Nephron progenitor cell (in vitro differentiated cells): ENCODE results near the gene PEX5.

Source experiments
- DNase-seq: peaks from one replicate; pipeline ENCODE4 v3.0.0; 2021
- H3K27ac Mint-ChIP-seq: 2 replicates; pipeline ENCODE4 v1.8.0; 2021; ENCODE audit warnings: mild to moderate bottlenecking, moderate library complexity, mixed read lengths
- H3K27me3 Mint-ChIP-seq: 2 replicates; pipeline ENCODE4 v1.8.0; 2021; ENCODE audit warnings: mild to moderate bottlenecking, low read depth, mixed read lengths; ENCODE audit not compliant: poor library complexity
- H3K36me3 Mint-ChIP-seq: 2 replicates; pipeline ENCODE4 v1.8.0; 2021; ENCODE audit warnings: low read depth, mixed read lengths
- H3K4me1 Mint-ChIP-seq: 2 replicates; pipeline ENCODE4 v1.8.0; 2021; ENCODE audit warnings: mixed read lengths
- H3K4me3 Mint-ChIP-seq: 2 replicates; pipeline ENCODE4 v1.8.0; 2021; ENCODE audit warnings: mild to moderate bottlenecking, moderate library complexity, mixed read lengths
- H3K9me3 Mint-ChIP-seq: 2 replicates; pipeline ENCODE4 v1.8.0; 2021; ENCODE audit warnings: mild to moderate bottlenecking, moderate library complexity, mixed read lengths
- CTCF ChIP-seq: fragments of 200-600 bp; sonication (generic); IDR thresholded peaks from 2 replicates; pipeline ENCODE4 v1.5.0; 2021; ENCODE audit warnings: antibody characterized with exemption

PEX5 gene

DNA sequence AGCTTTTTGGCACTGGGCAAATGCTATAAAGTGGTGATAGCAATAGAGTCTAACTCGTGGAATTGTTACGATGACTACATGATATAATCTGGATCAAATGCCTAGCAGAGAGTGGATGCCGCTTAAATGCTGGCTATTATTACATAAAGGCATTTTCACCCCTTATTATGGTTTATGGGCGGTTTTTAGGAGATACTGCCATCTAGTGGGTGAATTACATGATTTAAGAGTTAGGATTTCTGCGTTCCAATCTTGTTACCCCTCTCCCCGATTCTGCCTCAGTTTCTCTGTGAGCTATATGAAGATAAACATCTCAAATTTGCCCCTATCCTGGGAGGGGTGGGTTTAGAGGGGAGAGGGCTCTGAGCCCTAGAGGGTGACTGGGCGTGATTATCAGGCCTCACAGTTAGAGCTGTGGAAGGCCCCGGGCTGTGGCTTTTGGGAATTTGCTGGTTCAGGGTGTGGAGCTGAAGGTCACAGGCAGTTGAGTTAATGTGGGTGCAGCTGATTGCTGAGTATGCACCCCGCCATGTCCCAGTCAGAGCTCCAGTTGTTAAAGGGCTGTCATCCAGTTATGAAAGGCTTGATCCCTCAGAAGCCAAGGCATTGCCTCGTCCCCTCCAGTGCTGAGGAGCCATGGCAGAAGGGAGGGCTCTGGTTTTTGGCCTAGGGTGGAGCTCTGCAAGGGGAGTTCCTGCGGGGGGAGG, 44.9 kb upstream of the PEX5 start:
- Mint-ChIP-seq H3K27me3 (no peaks in the 10 kb centered on the region), H3K36me3 (peaks cover 65% of the 10 kb centered on the region), H3K4me3 (no peak overlapping the region), H3K9me3 (no peaks in the 10 kb centered on the region), H3K4me1 (no peaks in the 10 kb centered on the region), H3K27ac (no peak overlapping the region)
- peak; percentile 48 for TF ChIP-seq CTCF
- no peak for DNase-seq

GRCh38 chr12:7145671-7146070, 43.8 kb upstream of the PEX5 start:
- Mint-ChIP-seq H3K36me3 (peaks cover 69% of the 10 kb centered on the region), H3K9me3 (no peaks in the 10 kb centered on the region), H3K27ac (no peak overlapping the region), H3K27me3 (no peaks in the 10 kb centered on the region), H3K4me1 (no peaks in the 10 kb centered on the region), H3K4me3 (no peak overlapping the region)
- DNase-seq, result no peak
- TF ChIP-seq CTCF, result no peak

- H3K4me3 Mint-ChIP-seq, result no peak overlapping the region
- no peaks in the 10 kb centered on the region for H3K9me3 Mint-ChIP-seq
- no peaks in the 10 kb centered on the region for H3K4me1 Mint-ChIP-seq
- H3K27me3 Mint-ChIP-seq, result no peaks in the 10 kb centered on the region
- no peak overlapping the region for H3K27ac Mint-ChIP-seq
- DNase-seq, result no peak
- no peak for TF ChIP-seq CTCF
- peaks cover 68% of the 10 kb centered on the region for H3K36me3 Mint-ChIP-seq
Observed at GRCh38 chr12:7146228-7146627, 43.3 kb upstream of the PEX5 start.

GRCh38 chr12:7146906-7147305, 42.6 kb upstream of the PEX5 start:
- DNase-seq, result no peak
- no peak for TF ChIP-seq CTCF

DNA sequence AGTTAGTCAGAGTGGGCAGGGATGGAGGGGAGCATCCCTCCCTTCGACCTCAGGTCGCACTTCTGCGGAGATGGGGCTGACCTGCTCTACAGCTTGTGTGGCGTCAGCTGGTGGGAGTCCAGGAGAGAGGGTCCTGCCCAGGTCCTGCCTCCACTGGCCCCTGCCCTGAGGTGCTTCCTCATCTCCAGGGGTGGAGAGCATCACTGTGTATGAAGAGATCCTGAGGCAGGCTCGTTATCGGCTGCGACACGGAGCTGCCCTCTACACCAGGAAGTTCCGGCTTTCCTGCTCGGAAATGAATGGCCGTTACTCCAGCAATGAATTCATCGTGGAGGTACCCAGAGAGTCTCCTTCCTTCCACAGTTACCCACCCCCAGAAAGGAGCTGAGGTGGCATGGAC, 39.1 kb upstream of the PEX5 start:
- DNase-seq, result no peak
- Mint-ChIP-seq H3K27me3 (no peaks in the 10 kb centered on the region), H3K4me1 (peaks cover 5% of the 10 kb centered on the region), H3K27ac (no peak overlapping the region), H3K4me3 (no peak overlapping the region), H3K9me3 (no peaks in the 10 kb centered on the region), H3K36me3 (peaks cover 62% of the 10 kb centered on the region)
- TF ChIP-seq CTCF, result no peak

More at GRCh38 chr12:7146906-7147305, 42.6 kb upstream of the PEX5 start:
- Mint-ChIP-seq H3K9me3 (no peaks in the 10 kb centered on the region), H3K4me3 (no peak overlapping the region), H3K36me3 (peaks cover 63% of the 10 kb centered on the region), H3K27me3 (no peaks in the 10 kb centered on the region), H3K27ac (no peak overlapping the region), H3K4me1 (no peaks in the 10 kb centered on the region)

- no peaks in the 10 kb centered on the region for H3K9me3 Mint-ChIP-seq
Observed at GRCh38 chr12:7150841-7151240, 38.6 kb upstream of the PEX5 start.

More at GRCh38 chr12:7150841-7151240, 38.6 kb upstream of the PEX5 start:
- Mint-ChIP-seq H3K4me3 (no peak overlapping the region), H3K27ac (no peak overlapping the region), H3K27me3 (no peaks in the 10 kb centered on the region), H3K4me1 (peaks cover 6% of the 10 kb centered on the region), H3K36me3 (peaks cover 60% of the 10 kb centered on the region)
- DNase-seq, result no peak
- TF ChIP-seq CTCF, result no peak
